WTC11 (cell line): Measurements from ENCODE around the gene NOL9. TPM values are rescaled to one million over a fixed set of nuclear protein-coding genes. Genes with fewer than 3 reads are reported as not detected.

ENCODE experiments used
- total RNA-seq: library from RNA; stranded (reverse); gene quantifications from 3 replicates; pipeline ENCODE4 v1.2.3, GENCODE V29; 2021

NOL9 gene
- total RNA-seq, 1 experiment from 2014 or later: 37.4 TPM

Other genes with a start within 250 kb of the NOL9 start
- 133 to 151 TPM (median 137 TPM) in 3 replicates for gene ACOT7, start 160.7 kb downstream of the NOL9 start, total RNA-seq
- 1.9 to 2.7 TPM (median 1.9 TPM) in 3 replicates for gene HES2, start 134.6 kb downstream of the NOL9 start, total RNA-seq
- gene ESPN, start 129.7 kb downstream of the NOL9 start, total RNA-seq: 46.1 to 70.3 TPM (median 68.1 TPM) in 3 replicates
- gene TNFRSF25, start 88.3 kb downstream of the NOL9 start, total RNA-seq: 19.5 to 26.1 TPM (median 22.6 TPM) in 3 replicates
- gene PLEKHG5, start 62.8 kb downstream of the NOL9 start, total RNA-seq: 27.5 to 32.0 TPM (median 30.8 TPM) in 3 replicates
- gene TAS1R1, start 794 bp upstream of the NOL9 start, total RNA-seq: 0.11 to 0.16 TPM in 2 of 3 replicates, not detected in the other
- 29.1 to 37.5 TPM (median 31.0 TPM) in 3 replicates for gene ZBTB48, start 25.5 kb upstream of the NOL9 start, total RNA-seq
- 15.1 to 17.6 TPM (median 15.3 TPM) in 3 replicates for gene KLHL21, start 48.4 kb upstream of the NOL9 start, total RNA-seq
- 39.6 to 40.0 TPM (median 40.0 TPM) in 3 replicates for gene PHF13, start 59.2 kb upstream of the NOL9 start, total RNA-seq
- 14.8 to 17.4 TPM (median 15.0 TPM) in 3 replicates for gene THAP3, start 70.4 kb upstream of the NOL9 start, total RNA-seq
- gene DNAJC11, start 147.3 kb upstream of the NOL9 start, total RNA-seq: 91.3 to 102 TPM (median 93.4 TPM) in 3 replicates
- 86.4 to 116 TPM (median 112 TPM) in 3 replicates for gene CAMTA1, start 230.9 kb upstream of the NOL9 start, total RNA-seq